Stimulated activated CD8-positive, alpha-beta memory T cell treated with anti-CD3 and anti-CD28 coated beads, Interleukin-4, amount 100 ng/mL, for 1 hour (primary cell): ENCODE results near the gene OPA1.

Experiments
- DNase-seq, 2 donors: peaks; one replicate each; pipeline ENCODE4 v3.0.0-alpha.2; 2020; ENCODE audit warnings: low read depth in 2 of 2, low spot score in 1 of 2

The OPA1 gene

DNA sequence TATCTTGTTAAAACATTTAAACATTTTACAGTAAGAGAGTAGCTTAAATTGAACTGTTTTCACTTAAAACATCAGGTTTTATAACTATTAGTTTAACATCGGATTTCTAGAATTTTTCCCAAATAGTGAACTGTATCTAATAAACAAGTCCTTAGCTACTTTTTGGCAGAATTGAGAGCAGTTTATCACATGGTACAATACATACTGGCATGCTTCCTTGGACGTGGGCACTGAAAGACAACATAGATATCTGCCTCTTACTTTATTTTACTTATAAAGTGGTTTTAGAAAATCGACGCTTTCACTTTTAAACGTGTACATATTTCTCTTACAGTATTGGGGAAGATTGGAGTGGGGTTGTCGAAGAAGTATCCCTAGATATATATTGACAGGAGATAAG, 52.8 kb downstream of the OPA1 start:
- no peak for DNase-seq

DNA sequence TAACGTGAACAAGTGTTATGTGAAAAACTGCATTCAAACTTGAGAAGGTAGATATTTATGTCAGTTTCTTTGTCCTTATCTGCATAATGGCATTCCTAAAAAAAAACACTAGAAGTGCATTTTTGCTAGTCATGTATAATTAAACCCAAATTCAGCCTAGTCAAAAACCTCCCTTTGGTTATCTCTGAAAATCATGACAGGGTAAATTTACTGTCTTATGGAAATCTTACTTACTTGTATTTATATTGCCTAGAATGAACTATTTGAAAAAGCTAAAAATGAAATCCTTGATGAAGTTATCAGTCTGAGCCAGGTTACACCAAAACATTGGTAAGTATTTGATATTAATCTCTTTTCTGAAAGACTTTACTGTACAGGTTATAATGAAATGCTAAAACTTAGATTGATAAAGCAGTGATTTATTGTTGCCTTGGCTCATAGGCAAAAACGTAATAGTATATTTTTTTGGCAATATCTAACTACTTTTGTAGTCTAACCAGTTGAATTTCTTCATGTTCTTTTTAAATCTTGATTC, 55.6 kb downstream of the OPA1 start:
- no peak for DNase-seq

DNA sequence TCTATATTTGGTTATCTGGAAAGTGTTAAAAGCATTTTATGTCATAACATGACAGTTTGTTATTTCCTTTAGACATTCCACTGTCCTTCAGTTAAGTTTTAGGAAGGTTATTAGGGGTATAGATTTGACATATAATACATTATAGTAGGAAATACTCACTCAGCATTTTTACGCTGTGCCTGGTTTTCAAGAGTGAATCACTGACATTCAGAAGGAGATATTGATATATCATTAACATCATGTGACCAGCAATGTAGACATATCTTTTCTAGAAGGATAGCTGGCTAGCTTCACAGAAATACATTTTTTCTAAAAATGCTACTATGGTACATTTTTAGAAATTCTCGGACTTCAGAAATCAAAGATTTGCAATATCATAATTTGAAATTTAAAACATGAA, 57.6 kb downstream of the OPA1 start:
- no peak for DNase-seq

DNA sequence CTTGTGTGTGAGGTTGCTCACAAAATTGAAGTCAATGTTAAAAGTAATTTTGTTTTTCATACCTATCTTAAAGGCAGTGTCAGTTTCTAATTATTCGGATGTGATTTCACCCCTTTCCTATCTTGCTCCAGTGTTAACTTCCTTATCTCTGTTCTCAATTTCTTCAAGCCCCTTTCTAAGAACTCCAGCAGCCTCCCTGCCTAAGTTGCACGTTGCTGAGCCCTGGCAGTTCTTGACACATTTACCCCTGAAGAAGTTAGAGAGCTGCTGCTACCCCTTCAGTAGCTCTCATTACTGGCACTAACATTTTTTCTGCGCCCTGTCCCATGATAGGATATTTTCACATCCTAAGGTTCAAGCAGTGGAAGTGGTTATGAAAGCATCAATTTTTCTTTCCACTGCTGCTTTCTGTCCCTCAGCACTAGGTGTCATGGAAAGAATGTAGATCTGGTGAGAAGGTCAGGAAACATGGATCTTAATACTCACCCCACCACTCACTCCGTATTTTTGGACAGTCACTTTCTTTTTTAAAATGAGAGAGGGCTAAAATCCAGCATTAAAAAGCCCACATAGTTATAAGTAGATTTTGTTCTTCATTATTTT, 62.9 kb downstream of the OPA1 start:
- no peak for DNase-seq

DNA sequence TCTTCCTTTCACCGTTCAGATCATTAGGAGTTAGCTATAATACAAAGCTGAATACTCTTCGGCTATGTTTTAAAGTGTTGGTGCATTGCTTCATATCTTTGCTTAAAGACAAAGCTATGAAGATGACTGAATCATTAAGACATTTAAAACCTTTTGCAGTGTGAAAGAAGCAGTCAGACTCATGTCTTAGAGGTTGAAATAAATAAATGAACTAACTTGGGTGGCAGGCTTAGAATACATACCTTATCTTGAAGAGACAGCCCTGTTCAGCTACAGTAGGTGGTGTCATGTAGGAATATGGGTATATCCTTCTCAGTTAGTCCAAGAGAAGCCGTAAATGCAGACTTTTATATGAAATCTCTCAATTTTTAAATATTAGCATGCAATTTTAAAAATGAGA, 63.4 kb downstream of the OPA1 start:
- no peak for DNase-seq

DNA sequence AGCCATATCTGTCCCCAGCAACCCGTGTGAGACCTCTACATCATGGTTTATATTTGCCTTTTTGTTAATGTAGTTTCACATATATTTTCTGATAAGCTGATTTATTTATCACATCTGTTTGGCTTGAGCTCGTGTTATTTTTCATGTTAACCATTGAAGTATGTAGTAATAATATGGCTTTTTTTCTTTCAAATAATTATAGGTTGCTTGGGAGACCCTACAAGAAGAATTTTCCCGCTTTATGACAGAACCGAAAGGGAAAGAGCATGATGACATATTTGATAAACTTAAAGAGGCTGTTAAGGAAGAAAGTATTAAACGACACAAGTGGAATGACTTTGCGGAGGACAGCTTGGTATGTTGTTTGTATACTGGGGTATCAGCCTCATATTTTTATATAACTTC, 63.9 kb downstream of the OPA1 start:
- no peak for DNase-seq

DNA sequence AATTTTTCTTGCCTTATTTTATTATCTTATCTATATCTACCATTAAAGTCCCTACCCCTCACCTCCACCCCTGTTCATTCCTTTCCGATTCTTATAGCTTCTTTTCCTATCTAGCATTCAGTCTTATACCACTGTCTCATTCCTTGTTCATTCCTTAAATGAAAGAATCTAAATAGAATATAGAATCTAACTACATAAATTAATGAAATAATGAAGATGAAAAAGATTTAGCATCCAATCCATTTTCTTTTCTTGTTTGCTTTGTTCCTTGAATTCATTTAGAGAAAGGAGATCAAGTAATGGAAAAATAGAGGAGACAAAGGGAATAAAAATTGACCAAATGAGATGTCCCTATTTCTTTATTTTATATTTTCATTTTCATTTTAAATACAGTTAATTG, 67.2 kb downstream of the OPA1 start:
- no peak for DNase-seq

DNA sequence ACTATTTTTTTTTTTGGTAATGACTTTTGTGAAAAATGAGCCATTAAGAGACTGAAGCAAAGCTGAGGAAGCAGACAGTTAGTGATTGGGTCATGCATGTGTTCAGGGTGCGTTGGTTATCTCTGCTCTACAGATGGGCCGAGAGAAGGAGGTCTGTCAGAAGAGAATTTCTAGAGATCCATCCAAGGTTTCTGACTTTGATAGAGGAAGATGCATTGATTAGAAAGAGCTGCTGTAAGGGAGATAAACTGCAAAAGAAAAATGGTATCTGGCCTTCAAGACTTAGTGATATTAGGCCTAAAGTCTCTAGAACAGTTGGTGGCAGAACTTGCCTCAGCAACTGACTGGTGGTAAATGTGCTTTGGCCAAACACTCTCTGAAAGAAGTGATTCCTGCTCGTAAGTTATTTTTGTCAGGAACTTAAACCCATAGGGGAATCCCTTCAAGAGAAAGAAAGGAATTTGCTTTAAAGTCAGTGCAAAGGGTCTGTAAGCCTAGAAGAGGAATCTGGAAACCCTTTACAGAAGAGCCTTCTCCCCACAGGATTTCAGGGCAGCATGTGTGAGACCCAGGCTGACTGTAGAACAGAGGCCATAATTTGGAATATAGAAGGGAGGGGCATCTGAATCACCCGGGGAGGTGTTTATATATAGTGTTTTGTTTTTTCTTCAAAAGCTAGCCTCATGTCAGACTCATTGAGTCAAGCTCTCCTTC, 67.8 kb downstream of the OPA1 start:
- DNase-seq, result no peak

DNA sequence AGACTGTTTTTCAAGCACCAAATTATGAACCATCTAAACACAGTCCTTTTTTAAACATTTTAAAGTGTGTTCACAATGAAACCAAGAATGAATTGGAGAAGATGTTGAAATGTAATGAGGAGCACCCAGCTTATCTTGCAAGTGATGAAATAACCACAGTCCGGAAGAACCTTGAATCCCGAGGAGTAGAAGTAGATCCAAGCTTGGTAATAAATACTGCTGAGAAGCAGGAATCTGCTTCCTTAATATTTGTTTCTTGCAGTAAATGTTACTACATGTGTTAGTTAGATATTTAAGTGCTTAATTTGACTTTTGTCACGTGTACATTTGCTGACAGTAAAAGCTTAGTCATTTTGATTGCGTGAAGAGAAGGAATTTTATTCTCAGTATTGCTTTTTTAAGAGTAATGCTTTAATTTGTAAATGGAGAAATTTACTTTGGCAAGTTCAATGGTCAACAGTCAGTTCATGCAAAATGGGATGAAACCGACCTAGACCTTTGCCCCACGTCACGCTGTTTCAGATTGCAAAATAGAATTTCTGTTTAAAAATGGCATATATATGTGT, 69.8 kb downstream of the OPA1 start:
- DNase-seq, result no peak

DNA sequence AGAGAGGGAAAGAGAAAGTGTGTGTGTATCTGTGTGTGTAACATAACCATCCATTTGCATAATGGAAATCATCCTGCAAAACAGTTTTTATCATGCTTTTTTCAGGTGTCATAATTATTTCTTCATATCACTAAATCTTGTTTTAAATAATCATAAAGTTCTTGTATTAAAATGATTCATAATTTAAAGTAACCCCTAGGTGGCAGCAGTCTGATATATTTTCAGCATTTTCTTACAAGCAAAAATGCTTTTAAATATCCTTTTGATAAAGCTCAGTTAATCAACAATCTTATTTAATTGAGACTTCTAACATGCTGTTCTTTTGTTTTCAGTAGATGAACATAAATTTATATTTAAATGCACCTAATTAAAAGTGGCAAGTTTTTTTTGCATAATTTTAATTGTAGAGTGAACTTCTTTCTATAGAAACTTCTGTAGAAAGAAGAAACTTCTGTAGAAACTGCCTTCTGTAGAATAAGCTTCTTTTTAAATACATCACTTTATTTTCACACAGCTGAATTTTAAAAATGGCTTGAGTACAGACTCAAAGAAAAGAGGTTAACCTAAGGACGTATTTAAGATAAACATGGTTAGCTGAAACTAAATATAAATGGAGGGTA, 72.5 kb downstream of the OPA1 start:
- DNase-seq, result no peak

DNA sequence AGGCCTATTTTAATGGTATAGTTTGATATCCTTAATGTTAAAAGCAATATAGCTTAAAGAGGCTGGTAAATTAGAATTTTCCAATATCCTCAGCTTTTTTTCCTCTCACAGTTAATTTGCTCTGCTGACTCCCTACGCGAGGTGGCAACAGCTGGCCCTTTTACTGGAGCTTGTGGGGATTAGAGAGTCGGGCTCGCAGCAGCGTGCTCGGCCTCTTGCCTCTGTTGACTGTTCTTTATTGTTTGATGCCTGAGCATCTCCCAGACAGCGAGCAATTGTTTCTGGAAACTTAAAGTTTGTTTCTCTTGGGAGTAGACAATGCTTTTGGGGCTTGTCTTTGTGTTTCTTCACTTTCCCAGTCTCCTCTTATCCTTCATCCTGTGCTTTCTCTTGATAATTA, 80.8 kb downstream of the OPA1 start:
- no peak for DNase-seq

DNA sequence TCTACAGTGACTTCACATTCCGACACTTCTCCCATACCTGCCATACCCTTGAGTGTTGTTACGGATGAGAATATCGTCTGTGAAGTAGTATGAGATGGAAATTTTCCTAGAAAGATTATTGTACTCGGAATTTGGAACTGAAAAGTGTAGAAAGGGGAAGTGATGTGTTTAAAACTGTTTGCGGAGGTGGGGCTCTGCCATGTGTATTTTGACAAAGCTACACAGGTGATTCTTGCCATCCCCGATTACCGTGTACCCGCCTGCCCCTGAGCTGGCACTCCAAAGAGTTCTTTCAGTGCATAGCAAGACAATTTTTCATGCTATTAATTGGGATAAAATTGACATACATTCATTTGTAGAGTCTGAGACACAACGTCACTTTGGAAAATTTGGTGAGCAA, 81.7 kb downstream of the OPA1 start:
- DNase-seq, result no peak

DNA sequence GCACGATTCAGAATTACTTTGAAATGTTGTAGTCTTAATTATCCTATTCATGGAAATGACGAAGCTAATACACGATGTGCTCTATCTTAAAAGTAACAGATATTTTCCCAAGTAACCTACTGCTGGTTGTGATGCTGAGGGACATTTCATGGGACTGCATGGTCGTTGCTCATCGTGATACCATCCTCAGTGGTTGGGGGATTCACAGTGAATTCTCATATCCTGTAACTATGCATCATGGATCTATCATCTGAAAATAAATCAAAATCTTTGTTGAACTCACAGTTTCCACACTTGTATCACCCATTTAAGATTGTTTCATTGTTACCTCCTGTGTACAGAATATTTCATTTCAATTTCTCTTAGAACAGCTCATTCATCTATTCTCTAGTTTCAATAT, 84.7 kb downstream of the OPA1 start:
- no peak for DNase-seq

DNA sequence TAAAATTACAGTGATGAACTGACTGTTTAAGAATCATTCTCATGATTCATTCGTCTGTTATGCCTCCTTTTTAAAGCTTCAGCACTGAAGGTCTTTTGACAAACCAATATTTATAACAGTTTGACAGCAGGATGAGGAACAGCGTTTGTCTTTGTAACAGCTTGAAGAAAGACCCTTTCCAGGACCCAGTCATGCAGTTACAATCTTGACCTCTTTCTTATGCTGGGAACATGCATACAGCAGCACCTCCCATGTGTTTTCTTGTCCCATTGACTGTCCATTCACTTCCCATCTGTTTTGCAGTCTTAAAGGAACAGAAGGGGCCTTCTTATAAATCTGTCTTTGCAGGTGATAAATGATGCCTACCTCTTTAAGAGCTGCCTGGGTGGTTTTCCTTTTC, 87.2 kb downstream of the OPA1 start:
- DNase-seq, result no peak

DNA sequence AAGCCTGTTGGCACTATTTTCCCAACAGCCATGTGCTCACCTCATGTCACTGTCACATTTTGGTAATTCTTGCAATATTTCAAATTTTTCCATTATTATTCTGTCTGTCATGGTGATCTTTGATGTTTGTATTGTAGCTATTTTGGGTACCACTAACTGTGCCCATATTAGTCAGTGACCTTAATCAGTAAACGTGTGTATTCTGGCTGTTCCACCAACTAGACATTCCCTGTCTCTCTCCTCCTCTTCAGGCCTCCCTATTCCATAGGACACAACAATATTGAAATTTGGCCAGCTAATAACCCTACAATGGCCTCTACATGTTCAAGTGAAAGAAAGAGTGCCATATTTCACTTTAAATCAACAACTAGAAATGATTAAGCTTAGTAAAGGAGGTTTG, 88.6 kb downstream of the OPA1 start:
- no peak for DNase-seq

DNA sequence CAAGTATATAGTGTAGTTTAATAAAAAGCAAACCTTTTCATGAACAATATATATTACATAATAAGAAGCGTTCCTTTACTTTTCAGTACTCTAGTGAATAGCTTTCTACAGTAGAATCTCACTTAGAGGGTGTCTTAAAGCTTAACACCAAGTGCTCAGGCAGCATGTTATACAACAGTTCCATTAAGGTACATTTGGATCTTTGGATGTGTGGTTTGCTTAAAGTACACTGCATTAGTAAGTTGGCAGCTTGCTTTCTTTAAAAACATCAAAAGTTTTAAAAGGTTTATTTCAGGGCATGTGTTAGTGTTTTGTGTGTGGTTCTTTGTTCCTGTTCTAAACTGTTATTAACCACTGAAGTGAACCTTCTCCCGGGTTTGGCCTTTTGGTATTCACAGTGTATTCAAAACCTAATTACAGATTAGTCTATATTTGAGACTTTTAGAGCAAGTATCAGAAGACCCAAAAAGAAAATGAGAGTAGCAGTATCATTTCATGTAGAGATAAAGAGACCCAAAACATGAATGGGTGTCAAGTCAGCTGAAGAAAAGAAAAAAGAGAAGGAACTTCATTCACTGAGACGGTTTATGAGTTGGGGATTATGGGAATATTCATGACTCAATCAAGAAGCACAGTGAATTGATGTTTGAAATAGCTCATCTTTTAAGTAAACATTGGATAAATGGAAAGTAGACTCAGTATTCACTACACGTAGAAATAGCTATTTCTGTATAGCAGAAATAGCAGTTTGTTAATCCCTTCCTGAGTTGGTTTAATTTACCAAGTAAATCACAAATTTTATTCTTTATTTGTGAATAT, 93.9 kb downstream of the OPA1 start:
- DNase-seq, result no peak

DNA sequence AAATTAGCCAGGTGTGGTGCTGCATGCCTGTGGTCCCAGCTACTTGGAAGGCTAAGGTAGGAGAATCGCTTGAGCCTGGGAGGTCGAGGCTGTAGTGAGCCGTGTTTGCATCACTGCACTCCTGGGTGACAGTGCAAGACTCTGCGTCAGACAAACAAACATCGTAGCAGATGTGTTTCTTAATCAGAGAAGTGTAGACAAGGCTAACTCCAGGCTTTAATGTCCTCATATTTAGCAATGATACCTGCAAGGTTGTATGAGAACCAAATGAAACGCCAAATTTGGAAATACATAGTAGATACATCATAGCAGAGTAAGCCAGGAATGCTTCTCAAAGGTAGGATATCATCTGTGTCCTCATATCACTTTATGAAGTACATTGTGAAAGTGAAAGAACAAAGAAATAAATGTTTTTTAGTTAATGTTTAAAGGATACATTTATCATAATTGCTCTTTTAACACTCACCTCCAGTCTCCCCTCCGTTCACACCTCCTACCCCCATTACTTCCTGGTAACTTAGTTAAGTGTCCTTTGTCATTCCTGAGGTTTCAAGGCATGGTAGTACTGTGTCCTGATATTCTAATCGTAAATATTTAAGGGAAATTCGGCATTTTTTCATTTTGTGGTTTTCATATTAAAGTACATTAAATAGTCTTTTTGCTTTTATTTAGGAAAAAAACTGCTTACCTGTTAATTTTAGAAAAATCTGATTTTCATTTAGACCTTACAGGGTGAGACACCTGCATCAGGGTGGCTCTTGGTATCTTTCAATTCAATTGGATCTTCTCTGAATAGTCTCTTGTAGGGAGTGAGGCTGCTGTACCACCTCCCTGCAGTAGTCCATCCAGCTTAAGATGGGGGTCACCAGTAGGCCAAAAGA, 96.1 kb downstream of the OPA1 start:
- no peak for DNase-seq

DNA sequence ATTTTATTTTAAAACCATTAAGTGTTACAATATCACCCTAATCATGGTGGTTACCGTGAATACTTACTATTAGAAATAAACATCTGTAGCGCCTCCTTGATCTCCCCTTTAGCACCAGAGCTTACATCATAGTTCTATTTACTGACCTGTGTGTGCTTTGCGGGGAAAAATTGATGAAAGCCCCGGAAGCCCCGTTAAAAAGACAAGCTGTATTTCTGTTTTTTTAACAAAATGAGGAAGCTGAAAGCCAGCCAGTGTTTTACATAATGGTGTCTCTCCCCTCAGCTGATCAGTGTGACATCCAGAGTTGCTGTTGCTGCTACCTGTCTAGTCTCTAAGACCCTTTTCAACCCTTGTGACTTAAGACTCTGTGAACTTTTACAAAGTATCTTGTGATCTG, 100.8 kb downstream of the OPA1 start:
- DNase-seq, result no peak

DNA sequence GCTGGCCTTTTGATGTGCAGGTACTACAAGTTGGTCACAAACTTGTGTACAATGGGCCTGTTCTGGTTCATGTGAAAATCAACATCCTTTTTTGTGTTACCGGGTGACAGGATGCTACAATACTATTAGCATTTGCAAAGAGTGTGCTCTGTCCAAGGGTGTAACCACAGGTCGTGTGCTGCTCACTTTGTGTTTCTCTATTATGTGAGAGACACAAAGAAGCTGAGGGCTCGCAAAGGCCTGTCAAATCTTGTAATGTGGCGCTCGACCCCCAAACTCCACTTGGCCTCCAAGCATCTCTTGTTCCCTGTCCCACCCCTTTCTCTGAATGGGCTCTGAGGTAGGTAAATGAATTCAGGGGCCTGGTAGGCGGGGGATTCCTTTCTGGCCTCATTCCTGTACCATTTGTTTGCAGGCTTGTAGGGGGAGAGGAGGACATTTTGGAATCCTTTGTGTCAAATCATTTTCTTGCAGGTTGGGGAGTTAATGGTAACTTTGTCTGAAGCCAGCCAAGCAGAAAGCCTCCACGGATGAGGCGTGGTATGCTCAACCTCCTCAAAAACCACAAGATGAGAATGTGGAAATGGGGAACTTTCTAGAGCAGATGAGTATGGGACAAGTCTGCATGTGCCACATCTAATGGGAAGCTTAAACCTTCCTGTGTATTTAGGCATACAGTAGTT, 109.1 kb downstream of the OPA1 start:
- DNase-seq, result no peak

DNA sequence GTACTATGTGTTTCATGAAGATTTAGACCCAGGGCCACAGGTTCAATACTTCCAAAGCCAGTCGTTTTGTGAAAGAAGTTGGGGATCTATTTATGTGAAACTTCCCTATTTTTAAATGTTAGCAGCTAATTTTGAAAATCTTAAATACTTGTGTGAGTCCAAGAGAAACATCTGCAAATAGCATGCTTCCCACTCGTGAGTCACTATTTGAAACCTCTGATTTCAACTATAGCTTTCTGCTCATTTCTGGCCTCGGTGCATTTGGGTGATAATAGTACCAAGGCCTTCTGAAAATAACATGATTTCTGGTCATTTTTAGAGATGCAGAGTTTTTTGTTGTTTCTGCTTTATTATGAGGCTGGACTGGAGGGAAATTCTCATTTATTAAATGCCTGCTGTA, 110.0 kb downstream of the OPA1 start:
- no peak for DNase-seq
